Measurements from ENCODE around the gene KCTD5. TPM values are rescaled to one million over a fixed set of nuclear protein-coding genes. Genes with fewer than 3 reads are reported as not detected.

The KCTD5 gene
- total RNA-seq, 3 donors from 2014 or later (not counting 1 experiment from before 2014, with no cell fraction given), result 34.2 to 37.9 (median 36.5) TPM

DNA sequence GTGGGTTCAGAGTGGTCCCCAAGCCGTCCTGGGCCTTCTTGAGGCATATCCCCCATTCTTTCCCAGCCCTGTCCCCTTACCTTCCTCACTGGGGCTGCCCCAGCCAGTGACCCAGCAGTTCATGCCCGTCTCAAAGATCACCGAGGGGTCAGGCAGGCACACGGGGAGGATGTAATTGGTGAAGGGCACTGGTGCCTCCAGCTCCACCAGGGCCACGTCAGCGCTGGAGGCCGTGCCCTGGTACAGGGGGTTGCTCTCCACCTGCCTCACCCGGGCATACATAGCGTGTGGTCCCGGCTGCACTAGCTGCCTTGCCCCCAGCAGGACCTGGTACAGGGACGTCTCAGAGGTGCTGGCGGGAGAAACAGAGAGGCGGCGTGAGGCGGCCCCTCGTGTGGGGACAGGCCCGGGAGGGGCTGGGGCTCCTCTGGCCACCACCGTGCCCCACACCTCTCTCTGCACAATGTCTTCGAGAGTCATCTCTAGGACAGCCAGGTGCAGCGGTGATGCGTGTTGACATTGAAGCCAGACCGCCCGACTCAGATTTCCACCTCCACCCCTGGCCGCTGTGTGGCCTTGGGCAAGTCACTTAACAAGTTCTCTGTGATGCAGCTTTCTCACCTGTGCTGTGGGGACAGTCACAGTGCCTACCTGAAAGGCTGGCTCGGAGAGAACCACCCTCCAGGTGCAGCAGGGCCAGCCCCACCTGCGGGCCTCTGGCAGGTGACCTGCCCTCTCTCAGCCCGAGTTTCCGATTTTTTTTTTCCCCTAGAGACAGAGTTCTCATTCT is 31.9 kb downstream of the KCTD5 start:
- no peak overlapping the region for H3K4me3 ChIP-seq (ENCODE audit: low read length)
- WGBS (ENCODE audit: insufficient coverage), result 85% methylated on average over 28 of the region's 28 CpGs
- H3K27me3 ChIP-seq (ENCODE audit: control insufficient read depth, insufficient read depth, low read length), result no peaks in the 10 kb centered on the region
- H3K27me3 Mint-ChIP-seq (ENCODE audit: low read depth in 2 of 2), result peaks cover 0 to 9% of the 10 kb centered on the region in 2 donors
- H3K36me3 ChIP-seq (ENCODE audit: control insufficient read depth, insufficient read depth, low read length), result peaks cover 5% of the 10 kb centered on the region
- H3K9me3 ChIP-seq (ENCODE audit: control insufficient read depth, insufficient read depth, low read length), result no peaks in the 10 kb centered on the region
- H3K4me1 Mint-ChIP-seq, result peaks cover 5 to 8% of the 10 kb centered on the region in 2 donors
- no peak overlapping the region for H3K4me3 Mint-ChIP-seq
- no peak overlapping the region for H3K27ac Mint-ChIP-seq
- H3K27ac ChIP-seq (ENCODE audit: low read length), result no peak overlapping the region
- peaks cover 10% of the 10 kb centered on the region for H3K4me1 ChIP-seq (ENCODE audit: control insufficient read depth, insufficient read depth, low read length)
- no peak for ATAC-seq
- intact Hi-C loops (cut with micrococcal nuclease), result no loop called here
- H3K9me3 Mint-ChIP-seq, result no peaks in the 10 kb centered on the region
- no peaks in the 10 kb centered on the region for H3K36me3 Mint-ChIP-seq
- TF ChIP-seq, protein P1, sequence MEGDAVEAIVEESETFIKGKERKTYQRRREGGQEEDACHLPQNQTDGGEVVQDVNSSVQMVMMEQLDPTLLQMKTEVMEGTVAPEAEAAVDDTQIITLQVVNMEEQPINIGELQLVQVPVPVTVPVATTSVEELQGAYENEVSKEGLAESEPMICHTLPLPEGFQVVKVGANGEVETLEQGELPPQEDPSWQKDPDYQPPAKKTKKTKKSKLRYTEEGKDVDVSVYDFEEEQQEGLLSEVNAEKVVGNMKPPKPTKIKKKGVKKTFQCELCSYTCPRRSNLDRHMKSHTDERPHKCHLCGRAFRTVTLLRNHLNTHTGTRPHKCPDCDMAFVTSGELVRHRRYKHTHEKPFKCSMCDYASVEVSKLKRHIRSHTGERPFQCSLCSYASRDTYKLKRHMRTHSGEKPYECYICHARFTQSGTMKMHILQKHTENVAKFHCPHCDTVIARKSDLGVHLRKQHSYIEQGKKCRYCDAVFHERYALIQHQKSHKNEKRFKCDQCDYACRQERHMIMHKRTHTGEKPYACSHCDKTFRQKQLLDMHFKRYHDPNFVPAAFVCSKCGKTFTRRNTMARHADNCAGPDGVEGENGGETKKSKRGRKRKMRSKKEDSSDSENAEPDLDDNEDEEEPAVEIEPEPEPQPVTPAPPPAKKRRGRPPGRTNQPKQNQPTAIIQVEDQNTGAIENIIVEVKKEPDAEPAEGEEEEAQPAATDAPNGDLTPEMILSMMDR (IDR thresholded peaks at IDR 0.05), result no peak
- DNase-seq, result no peak

DNA sequence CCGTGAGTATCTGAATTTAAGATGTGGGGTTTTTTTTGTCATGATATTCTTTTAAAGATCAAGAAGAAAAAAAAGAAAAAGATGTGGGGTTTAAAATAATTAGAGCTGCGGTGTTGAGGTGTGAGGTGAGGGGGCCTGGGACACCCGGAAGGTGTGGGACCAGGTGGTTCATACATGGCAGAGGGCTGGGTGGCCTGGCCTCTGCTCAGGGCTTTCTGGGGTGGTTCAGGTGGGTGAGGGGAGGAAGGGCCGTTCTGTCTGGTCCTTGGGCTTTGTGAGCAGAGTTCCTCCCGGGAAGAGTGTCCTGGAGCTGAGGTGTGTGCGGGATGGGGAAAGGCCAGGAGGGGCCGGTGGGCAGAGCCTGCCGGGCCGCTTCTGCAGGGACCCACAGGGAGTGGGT is 32.7 kb downstream of the KCTD5 start:
- no peaks in the 10 kb centered on the region for H3K36me3 Mint-ChIP-seq
- ATAC-seq (no peak), DNase-seq (no peak)
- H3K27me3 Mint-ChIP-seq (ENCODE audit: low read depth in 2 of 2), result peaks cover 0 to 9% of the 10 kb centered on the region in 2 donors
- 45% methylated on average over 9 of the region's 9 CpGs for WGBS (ENCODE audit: insufficient coverage)
- H3K27ac Mint-ChIP-seq, result peak overlapping the region in 1 of 2 donors; percentile 44
- TF ChIP-seq, protein P1 (IDR thresholded peaks at IDR 0.05), result no peak
- Histone ChIP-seq H3K4me1 (ENCODE audit: control insufficient read depth, insufficient read depth, low read length) (peaks cover 10% of the 10 kb centered on the region), H3K36me3 (ENCODE audit: control insufficient read depth, insufficient read depth, low read length) (no peaks in the 10 kb centered on the region), H3K27ac (ENCODE audit: low read length) (no peak overlapping the region), H3K27me3 (ENCODE audit: control insufficient read depth, insufficient read depth, low read length) (no peaks in the 10 kb centered on the region), H3K9me3 (ENCODE audit: control insufficient read depth, insufficient read depth, low read length) (no peaks in the 10 kb centered on the region), H3K4me3 (ENCODE audit: low read length) (no peak overlapping the region)
- H3K4me3 Mint-ChIP-seq, result no peak overlapping the region
- no peaks in the 10 kb centered on the region for H3K9me3 Mint-ChIP-seq
- intact Hi-C loops (cut with micrococcal nuclease), result no loop called here
- H3K4me1 Mint-ChIP-seq, result peaks cover 5 to 8% of the 10 kb centered on the region in 2 donors

DNA sequence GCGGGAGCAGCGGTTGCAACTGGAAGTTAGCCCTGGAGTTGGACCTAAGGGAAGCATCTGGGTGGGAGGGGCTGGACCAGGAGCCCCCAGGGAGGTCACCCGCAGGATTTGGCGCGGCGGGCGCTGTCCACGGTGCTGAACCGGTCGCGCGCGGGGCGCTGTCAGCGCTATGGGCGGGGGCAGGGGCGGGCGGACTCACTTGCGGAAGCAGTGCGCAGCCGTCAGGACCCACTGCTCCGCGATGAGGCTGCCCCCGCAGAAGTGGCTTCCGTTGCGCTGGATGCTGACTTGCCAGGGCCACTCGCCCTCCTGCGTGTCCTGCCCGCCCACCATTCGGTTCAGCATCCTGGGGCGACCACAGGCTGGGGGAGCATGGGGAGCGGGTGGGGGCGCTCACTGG is 33.2 kb downstream of the KCTD5 start:
- no peaks in the 10 kb centered on the region for H3K9me3 ChIP-seq (ENCODE audit: control insufficient read depth, insufficient read depth, low read length)
- intact Hi-C loops (cut with micrococcal nuclease), result no loop called here
- peaks cover 13% of the 10 kb centered on the region for H3K4me1 ChIP-seq (ENCODE audit: control insufficient read depth, insufficient read depth, low read length)
- 4% methylated on average over 33 of the region's 33 CpGs for WGBS (ENCODE audit: insufficient coverage)
- H3K27ac ChIP-seq (ENCODE audit: low read length), result no peak overlapping the region
- Mint-ChIP-seq H3K4me1 (peaks cover 5 to 8% of the 10 kb centered on the region in 2 donors), H3K36me3 (no peaks in the 10 kb centered on the region), H3K27me3 (ENCODE audit: low read depth in 2 of 2) (peaks cover 0 to 9% of the 10 kb centered on the region in 2 donors), H3K9me3 (no peaks in the 10 kb centered on the region), H3K27ac (no peak overlapping the region), H3K4me3 (no peak overlapping the region)
- H3K27me3 ChIP-seq (ENCODE audit: control insufficient read depth, insufficient read depth, low read length), result no peaks in the 10 kb centered on the region
- TF ChIP-seq, protein P1 (IDR thresholded peaks at IDR 0.05), result no peak
- ATAC-seq (peak; percentile 95 to 99 (median 96)), DNase-seq (peak; percentile 80 to 89)
- H3K36me3 ChIP-seq (ENCODE audit: control insufficient read depth, insufficient read depth, low read length), result no peaks in the 10 kb centered on the region
- H3K4me3 ChIP-seq (ENCODE audit: low read length), result no peak overlapping the region

All from natural killer cell (primary cell).